HG03469 (cell line): ENCODE measurements around the gene ABITRAM.
"Not testable (repeated sequence)": the region's sequence is repeated elsewhere in the genome, so short reads cannot be mapped to it uniquely, and the experiment has no call there.

Experiments
- ATAC-seq: cut with Tn5 transposase; IDR thresholded peaks from one replicate; pipeline ENCODE4 v1.9.1; 2021; ENCODE audit warnings: mild to moderate bottlenecking, moderate library complexity, moderate number of reproducible peaks; ENCODE audit not compliant: unreplicated experiment

ABITRAM gene, protein sequence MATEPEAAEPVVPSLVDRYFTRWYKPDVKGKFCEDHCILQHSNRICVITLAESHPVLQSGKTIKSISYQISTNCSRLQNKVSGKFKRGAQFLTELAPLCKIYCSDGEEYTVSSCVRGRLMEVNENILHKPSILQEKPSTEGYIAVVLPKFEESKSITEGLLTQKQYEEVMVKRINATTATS

DNA sequence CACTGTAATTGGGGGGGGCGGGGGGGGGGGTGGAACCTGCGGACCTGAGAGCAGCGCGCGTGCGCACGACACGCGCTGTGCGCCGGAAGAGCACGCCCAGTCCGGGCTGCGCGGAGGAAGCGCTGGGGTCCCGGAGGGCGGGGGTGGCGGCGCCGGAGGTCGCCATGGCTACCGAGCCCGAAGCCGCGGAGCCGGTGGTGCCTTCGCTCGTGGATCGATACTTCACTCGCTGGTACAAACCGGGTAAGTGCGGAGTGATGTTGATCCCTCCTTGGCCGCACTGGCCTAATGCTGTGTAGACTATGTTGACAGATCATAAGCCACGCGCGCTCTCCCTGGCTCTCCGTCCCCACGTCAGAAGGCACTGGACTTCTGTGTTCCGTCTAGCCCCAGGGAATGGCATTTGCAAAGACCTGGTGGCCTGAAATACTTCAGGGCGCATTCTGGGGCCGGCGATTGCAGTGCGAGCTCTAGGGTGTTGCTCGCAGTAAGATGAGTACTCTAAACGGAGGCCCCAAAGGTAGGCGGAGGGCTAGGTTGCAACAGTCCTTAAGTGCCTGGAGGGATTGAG lies at the start of gene ABITRAM:
Gene ABITRAM (plus strand): TSS at position 78 of the 571 bp plus-strand sequence. CDS start 87 bp downstream, at position 165.
- ATAC-seq: peak; percentile 63

DNA sequence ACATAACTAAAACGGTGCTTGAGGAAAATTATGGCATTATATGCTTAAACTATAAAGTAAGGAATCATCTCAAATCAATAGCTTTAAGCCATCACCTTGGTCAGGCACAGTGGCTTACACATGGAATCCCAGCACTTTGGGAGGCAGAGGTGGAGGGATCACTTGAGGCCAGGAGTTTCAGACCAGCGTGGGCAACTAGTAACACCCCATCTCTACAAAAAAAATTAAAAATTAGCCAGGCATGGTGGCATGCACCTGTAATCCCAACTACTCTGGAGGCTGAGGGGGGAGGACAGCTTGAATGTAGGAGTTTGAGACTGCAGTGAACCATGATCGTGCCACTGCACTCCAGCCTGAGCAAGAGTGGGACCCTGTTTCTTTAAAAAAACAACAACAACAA lies 49.5 kb upstream of the ABITRAM start:
- no peak for ATAC-seq

DNA sequence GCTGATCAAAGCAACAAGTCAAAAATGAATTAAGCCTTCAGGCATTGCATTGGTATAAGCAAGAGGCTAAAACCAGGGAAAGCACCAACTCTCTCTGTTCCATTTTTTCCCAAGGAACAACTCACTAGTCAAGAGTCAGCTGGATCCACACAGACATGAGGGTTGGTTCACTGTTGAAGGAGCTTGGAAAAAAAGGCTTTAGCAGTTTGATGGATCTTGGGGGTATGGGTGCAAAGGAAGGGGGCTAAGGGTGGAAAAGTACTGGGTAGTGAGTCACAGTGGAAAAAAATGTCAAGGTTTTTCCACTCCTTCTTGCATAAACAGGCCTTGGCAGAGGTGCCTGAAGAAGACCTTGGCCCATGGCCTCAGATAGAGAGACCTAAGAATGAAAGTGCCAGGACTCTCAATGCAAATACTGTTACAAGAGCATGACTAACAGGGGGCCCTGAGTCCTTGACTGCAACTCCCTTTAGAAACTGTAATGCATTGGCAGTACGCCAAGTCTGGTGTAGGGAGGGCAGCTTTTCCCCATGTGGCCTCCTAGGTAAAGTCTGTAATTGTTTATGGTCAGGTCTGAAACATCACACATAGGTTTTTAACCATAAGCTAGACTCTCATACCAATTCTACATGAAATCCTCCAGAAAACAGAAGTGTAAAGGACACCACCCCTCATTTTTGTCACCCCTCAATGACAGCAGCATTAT lies 48.4 kb upstream of the ABITRAM start:
- ATAC-seq: peak; percentile 98

DNA sequence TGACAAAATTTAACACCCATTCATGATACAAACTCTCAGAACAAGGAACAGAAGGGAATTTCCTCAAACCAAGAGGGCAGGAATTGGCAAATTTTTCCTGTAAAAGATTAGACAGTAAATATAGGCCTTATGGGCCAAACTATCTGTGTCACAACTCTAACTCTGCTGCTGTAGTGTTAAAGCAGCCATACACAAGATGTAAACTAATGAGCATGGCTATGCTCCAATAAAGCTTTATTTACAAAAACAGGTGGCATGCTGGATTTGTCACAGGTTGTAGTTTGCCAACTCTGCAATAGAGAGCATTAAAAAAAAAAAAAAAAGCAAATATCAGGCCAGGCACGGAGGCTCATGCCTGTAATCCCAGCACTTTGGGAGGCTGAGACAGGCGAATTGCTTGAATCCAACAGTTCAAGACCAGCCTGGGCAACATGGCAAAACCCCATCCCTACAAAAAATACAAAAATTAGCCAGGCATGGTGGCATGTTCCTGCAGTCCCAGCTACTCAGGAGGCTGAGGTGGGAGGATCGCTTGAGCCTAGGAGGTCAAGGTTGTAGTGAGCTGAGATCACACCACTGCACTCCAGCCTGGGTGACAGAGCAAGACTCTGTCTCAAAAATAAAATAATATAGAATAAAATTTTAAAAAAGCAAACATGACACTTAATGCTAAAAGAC lies 47.5 kb upstream of the ABITRAM start:
- not testable (repeated sequence) for ATAC-seq

DNA sequence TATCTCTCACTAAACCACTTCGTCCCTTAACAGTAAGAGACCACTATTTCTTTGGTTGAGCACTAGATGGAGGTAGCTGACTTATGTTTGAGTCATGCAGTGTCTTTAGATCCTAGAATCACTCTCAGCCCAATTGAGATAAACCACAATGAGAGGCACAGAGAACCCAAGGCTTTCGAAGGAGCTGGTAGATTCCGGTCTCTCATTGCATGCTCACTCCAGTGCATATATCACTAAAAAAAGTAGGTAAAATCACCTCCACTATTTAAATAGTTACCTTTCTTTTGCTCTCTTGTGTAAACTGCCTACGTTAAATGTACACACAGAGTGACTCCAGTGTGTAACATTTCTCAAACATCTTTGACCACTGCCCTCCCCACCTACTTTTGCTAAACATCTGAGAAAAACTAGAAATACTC lies 44.5 kb upstream of the ABITRAM start:
- no peak for ATAC-seq

DNA sequence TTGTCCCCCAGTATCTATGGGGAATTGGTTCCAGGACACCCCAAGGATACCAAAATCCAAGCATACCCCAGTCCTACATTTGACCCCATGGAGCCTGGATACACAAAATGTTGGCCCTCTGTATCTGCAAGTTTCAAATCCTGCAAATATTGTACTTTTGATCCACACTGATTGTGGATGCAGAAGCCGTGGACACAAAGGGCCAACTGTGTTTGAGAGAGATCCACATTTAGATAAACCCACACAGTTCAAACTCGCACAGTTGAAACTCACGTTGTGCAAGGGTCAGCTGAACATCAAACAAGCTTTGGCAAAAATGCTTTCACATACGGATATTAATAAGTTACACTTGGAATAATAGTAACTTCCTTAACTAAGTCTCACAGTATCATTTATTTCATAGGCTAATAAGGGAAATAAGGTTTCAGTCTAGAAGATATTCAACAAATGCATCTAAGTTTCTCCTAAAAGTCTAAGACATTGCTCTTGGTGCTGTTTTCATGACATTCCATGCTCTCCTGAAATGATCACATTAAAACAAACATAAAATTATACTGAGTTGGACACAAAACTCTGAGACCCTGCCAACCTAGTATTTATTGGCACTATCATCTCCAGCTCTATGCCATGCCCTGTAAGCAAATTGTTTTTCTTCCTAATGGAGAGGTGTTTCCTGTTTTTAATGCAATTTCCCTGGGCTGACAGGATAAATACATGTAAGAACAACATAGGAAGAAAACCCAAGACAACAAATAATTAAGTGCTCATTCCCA lies 39.8 kb upstream of the ABITRAM start:
- no peak for ATAC-seq

DNA sequence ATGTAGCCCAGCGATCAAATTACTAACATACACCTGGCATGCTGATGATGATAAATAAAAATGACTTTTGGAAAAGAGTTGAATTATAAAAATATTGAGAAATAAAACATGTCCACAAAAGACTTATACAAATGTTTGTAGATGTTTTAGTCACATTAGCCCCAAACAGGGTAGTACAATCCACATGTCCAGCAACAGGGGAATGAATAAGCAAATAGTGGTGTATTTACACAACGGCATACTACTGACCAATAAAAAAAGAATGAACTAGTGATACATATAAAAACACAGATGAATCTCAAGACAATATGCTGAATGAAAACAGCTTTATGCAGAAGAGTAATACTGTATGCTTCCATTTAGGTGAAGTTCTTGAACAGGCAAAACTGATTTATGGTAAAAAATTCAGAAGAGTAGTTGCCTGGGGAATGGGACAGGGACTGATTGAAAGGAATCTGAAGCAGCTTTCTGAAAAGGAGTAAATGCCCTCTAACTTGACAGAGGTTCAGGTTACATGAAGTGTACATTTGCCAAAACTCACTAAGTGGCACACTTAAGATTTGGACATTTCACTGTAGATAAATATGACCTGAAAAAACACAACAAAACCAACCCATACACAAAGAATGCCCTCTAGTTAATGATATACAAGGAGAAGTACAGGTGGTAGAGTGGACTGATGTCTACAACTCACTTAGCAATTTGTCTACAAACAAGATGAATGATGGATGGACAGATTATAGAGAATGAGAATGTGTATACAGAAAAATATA lies 36.7 kb upstream of the ABITRAM start:
- ATAC-seq: no peak

DNA sequence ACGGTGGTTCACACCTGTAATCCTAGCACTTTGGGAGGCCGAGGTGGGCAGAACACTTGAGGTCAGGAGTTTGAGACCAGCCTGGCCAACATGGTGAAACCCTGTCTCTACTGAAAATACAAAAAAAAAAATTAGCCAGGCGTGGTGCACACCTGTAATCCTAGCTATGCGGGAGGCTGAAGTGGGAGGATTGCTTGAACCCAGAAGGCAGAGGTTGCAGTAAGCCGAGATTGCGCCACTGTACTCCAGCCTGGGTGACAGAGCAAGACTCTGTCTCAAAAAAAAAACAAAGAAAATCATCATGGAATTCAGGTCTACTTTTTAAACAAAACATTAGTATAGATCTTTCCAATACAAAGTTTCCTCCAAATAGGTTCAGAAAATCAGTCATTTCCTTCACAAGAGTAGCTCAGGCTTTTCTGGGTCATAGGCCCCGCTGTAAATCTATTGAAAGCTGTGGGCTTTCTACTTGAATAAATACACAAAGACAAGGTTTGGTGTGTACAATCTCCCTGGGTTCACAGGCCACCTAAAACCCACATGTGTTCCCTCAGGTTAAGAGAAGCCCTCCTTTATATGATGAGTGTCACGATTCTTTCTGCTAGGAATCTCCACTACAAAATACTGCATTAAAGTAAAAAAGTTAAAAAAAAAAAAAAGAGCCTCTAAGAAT lies 35.0 kb upstream of the ABITRAM start:
- not testable (repeated sequence) for ATAC-seq

DNA sequence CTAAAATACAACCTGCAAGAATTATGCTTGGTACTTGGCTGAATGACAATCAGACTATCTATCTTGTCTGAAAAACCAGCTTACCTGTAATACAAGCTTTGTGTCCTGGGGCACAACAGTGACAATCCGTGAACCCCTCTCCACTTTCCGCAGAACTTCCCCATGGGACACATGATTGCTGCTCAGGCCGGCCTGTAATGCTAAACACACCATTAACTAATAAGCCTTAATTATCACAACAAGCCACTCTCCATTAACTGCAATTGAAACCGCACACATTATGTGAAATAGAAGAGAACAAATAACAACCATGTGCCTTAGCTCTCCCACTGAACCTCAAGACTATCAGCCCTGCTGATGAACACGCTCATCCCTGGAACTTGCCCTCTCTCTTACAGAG lies 34.0 kb upstream of the ABITRAM start:
- ATAC-seq: no peak

DNA sequence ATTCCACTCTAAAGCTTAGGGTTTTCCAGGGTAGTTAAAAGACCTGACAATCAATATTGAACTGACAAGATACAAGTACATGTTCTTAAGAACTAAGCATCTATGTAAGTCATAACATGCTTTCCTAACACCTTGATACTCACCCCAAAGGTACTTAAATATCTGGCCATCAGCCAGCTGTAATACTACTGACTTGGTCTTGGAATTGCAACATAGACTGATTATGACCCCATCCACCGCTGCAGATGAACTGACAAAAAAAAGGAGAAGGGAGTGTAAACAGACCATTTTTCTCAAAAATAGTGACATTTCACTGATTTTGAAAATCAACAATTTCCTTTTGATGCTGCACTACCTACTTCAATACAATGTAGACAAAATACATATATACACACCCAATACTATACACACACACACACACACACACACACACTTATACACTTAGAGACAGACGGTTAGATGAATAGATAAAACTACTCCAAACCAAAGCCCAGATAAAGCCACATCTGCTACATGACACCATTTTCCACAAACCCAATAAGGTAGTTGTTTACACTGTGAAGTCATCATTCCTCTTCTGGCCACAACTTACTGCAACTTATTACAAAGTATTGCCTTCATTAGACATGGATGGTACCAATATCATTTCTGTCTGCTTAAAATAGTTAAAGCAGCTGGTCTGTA lies 30.6 kb upstream of the ABITRAM start:
- no peak for ATAC-seq

DNA sequence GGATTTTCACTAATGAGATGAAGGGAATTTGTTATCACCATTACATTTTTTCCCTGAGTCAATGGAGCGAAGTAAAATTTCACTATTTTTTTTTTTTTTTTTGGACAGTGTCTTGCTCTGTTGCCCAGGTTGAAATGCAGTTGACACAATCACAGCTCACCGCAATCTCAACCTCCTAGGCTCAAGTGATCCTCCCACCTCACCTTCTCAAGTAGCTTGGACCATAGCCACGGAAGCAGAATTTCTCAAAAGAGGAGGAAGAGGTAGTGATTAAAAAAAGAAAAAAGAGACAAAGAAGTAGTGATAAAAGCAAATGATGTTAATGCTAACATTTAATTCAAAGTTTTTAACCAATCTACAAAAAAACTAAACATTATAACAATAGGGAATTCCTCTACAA lies 30.0 kb upstream of the ABITRAM start:
- ATAC-seq: no peak

DNA sequence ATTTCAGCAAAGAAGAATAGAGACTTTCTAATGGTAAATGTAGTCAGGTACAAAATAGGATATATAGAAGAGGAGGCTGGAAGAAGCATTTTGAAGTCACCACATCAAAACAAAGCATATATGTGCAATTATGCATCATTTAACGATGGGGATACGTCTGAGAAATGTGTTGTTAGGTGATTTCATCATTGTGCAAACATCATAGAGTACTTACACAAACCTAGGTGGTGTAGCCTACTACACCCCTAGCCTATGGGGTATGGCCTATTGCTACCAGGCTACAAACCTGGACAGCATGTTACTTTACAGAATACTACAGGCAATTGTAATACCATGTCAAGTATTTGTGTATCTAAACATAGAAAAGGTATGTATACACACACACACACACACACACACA lies 28.7 kb upstream of the ABITRAM start:
- ATAC-seq: no peak

DNA sequence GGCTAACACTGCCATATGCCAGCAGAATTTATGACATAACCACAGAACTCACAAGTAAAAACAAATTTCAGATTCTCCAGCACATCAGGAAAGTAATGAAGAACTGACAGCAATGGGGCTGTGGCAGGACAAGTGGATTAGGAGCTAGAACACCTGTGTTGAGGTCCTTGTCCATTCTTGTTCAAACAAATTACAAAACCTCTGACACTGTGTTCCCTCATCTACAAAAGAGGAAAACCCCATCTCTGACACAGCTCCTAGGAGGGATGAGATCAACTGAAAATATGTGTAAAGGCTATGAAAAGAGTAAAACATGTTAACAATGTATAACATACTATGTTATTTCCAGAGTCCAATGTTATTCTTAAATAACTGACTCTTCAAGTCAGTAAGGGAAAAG lies 23.8 kb upstream of the ABITRAM start:
- no peak for ATAC-seq

DNA sequence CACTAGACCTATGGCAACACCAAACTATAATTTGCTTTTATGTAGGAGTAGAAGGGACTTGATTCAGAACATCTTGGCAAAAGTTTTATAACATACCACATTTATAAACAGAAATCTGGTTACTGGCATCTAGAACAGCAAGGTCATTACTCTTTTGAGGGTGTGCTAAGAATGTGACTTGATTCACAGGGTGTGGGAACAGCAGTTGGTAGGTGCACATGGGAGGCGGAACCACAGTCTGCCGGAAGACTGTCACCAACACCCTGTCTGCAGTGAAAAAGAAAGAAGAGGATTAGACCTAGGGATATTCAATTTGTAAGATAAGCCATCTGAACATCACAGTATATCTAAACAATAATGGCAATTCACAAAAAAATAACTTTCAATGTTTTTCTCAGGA lies 23.3 kb upstream of the ABITRAM start:
- ATAC-seq: no peak

DNA sequence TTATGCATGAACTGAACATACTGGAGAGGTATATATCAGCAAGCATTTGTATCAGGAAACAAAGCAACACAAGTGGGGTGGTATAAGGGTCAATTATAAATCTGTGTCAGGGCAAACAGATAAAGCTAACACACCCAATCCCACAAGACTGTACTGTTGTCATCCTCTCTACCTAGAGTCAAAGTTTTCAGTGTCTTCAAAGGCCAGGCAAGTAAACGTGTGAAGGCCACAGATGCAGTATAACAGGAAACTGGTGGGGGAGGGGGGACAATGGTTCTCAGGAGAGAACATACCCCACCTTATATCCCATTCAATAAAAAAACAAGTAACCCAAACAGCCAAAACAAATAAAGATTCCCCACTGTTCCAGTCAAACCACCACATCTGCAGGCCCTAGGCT lies 22.4 kb upstream of the ABITRAM start:
- ATAC-seq: no peak

DNA sequence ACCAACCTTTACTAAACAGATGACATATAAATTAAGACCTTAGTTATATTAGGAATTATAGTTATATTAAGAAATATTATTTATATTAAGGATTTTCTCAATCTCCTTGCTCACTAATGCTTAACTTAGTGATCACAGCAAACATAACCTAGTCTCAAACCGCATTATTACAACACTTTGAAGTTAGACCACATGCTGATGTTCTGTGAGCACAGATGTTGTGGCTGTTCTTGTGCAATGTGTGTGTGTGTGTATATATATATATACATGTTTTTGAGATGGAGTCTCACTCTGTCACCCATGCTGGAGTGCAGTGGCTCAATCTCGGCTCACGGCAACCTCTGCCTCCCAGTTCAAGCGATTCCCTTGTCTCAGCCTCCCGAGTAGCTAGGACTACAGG lies 20.8 kb upstream of the ABITRAM start:
- no peak for ATAC-seq

DNA sequence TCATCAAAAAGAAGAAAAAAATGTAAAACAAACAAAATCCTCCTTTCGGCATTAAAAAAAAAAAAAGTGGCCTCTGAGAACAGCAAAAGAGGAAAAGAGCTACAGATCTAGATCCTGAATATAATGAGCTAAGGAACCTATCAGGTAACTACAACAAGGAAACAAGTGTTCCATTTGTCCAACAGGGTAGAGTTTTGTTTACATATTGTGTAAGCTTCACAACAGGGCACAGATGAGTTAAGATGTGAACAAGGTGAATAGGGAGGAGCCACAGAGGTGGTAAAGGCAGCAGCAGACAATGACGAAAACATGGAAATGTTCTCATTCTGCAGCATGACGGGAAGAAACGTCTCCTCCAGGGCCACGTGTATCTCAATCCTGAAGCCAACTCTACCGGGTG lies 14.7 kb upstream of the ABITRAM start:
- ATAC-seq: no peak

DNA sequence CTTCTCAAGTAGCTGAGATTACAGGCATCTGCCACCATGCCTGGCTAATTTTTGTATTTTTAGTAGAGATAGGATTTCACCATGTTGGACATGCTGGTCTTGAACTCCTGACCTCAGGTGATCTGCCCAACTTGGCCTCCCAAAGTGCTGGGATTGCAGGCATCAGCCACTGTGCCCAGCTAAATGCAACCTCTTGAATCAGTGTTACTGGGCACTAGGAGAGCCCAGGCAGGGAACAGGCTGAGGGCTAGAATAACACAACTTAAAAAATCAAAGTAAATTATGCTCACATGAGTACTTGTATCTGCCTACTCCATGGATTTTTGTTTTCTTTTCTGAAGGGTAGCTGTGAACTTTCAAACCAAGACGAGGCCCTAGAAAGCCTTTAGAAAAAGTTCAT lies 13.8 kb upstream of the ABITRAM start:
- not testable (repeated sequence) for ATAC-seq

DNA sequence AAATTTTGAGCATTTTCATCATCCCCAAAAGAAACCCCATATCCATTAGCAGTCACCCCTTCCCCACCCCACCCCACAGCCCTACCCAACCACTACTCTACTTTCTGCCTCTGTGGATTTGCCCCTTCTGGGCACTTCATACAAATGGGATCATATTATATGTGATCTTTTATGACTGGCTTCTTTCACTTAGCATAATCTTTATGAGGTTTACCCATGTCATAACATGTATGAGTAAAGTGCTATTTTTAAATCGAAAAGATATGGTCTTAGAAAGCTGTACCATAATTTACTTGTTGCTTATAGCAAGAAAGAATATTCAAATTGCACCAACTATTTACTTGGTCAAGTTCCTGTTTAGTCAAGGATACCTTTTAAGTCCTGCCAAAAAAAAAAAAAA lies 13.0 kb upstream of the ABITRAM start:
- ATAC-seq: no peak
